Measurements from ENCODE around the gene PACRG. TPM values are rescaled to one million over a fixed set of nuclear protein-coding genes. Genes with fewer than 3 reads are reported as not detected.

Gene PACRG
- total RNA-seq, 1 donor from 2014 or later: under 0.01 TPM

DNA sequence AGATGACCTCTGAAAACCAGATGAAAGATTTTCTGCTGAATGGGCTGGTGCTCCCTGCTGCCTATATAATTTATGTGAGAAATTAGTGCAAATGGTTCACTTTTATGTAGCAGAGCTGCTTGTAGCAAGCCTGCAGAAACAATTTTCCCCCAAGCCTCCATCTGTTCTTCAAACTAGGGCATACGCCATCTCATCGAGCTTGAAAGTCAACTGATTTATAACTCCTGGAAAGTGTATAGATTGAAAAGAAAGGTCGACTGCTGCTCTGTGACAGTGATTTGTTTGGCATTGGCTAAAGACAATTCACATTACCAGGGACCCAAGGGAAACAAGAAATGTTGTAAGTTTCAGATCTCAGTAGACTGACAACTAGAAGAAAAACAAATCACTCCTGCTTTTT, 93.3 kb downstream of the PACRG start:
- H3K27me3 ChIP-seq (ENCODE audit: control insufficient read depth, insufficient read depth, low read length): no peaks in the 10 kb centered on the region
- H3K36me3 ChIP-seq (ENCODE audit: control insufficient read depth, insufficient read depth, low read length): no peaks in the 10 kb centered on the region
- DNase-seq (ENCODE audit: low read depth) (no peak), FAIRE-seq (no peak)
- H3K4me3 ChIP-seq (ENCODE audit: low read depth, low read length): no peak overlapping the region
- TF ChIP-seq, protein P1, sequence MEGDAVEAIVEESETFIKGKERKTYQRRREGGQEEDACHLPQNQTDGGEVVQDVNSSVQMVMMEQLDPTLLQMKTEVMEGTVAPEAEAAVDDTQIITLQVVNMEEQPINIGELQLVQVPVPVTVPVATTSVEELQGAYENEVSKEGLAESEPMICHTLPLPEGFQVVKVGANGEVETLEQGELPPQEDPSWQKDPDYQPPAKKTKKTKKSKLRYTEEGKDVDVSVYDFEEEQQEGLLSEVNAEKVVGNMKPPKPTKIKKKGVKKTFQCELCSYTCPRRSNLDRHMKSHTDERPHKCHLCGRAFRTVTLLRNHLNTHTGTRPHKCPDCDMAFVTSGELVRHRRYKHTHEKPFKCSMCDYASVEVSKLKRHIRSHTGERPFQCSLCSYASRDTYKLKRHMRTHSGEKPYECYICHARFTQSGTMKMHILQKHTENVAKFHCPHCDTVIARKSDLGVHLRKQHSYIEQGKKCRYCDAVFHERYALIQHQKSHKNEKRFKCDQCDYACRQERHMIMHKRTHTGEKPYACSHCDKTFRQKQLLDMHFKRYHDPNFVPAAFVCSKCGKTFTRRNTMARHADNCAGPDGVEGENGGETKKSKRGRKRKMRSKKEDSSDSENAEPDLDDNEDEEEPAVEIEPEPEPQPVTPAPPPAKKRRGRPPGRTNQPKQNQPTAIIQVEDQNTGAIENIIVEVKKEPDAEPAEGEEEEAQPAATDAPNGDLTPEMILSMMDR (IDR thresholded peaks at IDR 0.05; ENCODE audit: insufficient read depth, low read length, severe bottlenecking): no peak

DNA sequence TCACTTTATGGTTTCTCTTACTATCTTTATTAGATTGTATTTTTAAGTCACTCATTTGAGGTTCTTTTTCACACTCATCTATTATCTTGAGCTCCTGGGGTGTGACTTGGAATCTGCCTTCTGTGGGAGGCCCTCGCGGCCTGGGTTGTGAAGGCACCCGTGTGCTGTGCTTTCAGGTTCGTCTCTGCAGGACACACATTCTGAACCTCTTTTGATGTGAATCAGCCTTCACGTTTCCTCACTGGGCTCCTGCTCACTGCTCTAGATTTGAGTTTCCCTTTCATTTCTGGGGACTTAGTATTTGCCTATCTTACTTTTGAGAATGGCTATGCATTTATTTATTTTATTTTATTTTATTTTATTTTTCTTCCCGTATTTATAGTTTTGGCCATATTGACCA, 97.8 kb downstream of the PACRG start:
- no peak for DNase-seq (ENCODE audit: low read depth)
- H3K36me3 ChIP-seq (ENCODE audit: control insufficient read depth, insufficient read depth, low read length): no peaks in the 10 kb centered on the region
- no peak overlapping the region for H3K4me3 ChIP-seq (ENCODE audit: low read depth, low read length)
- H3K27me3 ChIP-seq (ENCODE audit: control insufficient read depth, insufficient read depth, low read length): no peaks in the 10 kb centered on the region
- no peak for FAIRE-seq
- TF ChIP-seq, protein P1 (IDR thresholded peaks at IDR 0.05; ENCODE audit: insufficient read depth, low read length, severe bottlenecking): no peak

DNA sequence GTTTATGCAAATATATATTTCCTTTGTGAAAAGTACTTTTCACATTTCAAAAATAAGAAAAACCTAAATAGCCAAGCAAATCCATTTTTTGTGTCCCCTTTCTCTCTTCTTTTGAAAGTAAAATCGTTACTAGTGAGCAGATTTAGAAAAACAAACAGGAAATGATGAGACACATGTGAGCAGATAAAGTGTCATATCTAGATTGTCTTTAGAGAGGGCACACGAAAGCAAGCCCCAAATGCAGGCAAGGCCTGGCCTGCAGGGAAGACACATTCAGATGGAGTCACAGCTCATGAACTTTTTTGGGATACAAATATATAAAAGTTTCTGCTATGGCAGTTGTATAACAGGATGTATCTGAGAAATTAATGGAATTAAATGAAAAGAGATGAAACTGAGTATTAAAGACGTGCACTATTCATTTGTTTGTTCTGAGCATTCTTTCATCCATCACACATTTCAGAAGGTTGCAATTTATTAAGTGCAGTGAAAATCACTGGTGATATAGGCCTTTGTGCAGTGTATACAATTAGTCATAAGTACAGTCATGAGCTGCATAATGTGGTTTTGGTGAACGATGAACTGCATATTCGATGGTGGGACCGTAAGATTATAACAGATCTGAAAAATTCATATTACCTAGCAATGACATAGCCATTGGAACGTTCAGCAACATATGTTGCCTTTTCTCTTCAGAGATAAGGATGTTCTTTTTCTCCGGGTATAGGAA, 101.4 kb downstream of the PACRG start:
- Histone ChIP-seq H3K4me3 (ENCODE audit: low read depth, low read length) (no peak overlapping the region), H3K27me3 (ENCODE audit: control insufficient read depth, insufficient read depth, low read length) (no peaks in the 10 kb centered on the region), H3K36me3 (ENCODE audit: control insufficient read depth, insufficient read depth, low read length) (no peaks in the 10 kb centered on the region)
- FAIRE-seq (no peak), DNase-seq (ENCODE audit: low read depth) (no peak)
- TF ChIP-seq, protein P1 (IDR thresholded peaks at IDR 0.05; ENCODE audit: insufficient read depth, low read length, severe bottlenecking): no peak

DNA sequence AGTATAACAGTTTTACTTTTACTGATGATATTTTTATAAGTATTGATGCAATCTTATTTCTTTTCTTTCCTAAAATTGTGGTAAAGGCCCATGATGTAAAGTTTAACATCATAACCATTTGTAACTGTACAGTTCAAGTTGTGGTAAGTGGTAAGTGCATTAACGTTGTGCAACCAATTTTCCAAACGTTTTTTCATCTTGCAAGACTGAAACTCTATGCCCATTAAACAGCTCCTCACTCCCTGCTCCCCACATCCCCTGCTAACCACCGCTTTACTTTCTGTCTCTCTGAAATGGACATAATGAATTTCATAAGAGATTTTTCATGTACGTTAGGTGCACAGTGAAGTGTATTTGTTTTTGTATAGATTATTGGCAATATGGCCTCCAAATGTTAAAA, 106.0 kb downstream of the PACRG start:
- FAIRE-seq: no peak
- no peaks in the 10 kb centered on the region for H3K36me3 ChIP-seq (ENCODE audit: control insufficient read depth, insufficient read depth, low read length)
- H3K27me3 ChIP-seq (ENCODE audit: control insufficient read depth, insufficient read depth, low read length): no peaks in the 10 kb centered on the region
- DNase-seq (ENCODE audit: low read depth): no peak
- H3K4me3 ChIP-seq (ENCODE audit: low read depth, low read length): no peak overlapping the region
- TF ChIP-seq, protein P1 (IDR thresholded peaks at IDR 0.05; ENCODE audit: insufficient read depth, low read length, severe bottlenecking): no peak

DNA sequence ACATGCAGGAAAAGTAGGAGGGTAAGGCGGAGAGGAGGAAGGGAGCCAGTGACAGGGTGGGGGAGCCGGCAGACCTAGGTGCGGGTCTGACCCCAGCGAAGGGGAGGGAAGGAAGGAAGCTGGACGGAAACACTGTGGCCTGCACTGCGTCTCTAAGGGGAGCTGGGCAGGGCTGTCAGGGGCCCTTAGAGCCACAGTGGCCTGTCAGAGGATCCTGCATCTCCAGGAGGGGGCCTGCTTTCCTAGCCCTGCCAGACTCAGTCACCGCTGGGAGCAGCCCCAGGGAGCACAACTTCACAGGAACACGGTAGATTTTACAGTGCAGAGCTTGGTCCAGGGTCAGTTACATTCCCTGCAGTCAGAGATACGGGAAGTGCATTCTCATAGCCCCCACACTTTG, 118.2 kb downstream of the PACRG start:
- Histone ChIP-seq H3K27me3 (ENCODE audit: control insufficient read depth, insufficient read depth, low read length) (no peaks in the 10 kb centered on the region), H3K36me3 (ENCODE audit: control insufficient read depth, insufficient read depth, low read length) (no peaks in the 10 kb centered on the region), H3K4me3 (ENCODE audit: low read depth, low read length) (no peak overlapping the region)
- no peak for FAIRE-seq
- no peak for DNase-seq (ENCODE audit: low read depth)
- TF ChIP-seq, protein P1 (IDR thresholded peaks at IDR 0.05; ENCODE audit: insufficient read depth, low read length, severe bottlenecking): no peak

DNA sequence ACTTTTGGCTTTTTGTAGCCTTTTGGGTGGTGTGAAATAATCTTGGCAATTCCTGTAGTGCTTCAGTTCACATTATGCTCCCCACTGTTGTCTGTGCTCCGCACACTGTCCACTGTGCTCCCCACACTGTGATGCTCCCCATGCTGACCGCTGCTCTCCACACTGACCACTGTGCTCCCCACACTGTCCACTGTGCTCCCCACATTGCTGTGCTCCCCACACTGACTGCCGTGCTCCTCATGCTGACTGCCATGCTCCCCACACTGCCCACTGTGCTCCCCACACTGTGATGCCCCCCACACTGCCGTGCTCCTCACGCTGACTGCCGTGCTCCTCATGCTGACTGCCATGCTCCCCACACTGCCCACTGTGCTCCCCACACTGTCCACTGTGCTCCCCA, 118.9 kb downstream of the PACRG start:
- Histone ChIP-seq H3K27me3 (ENCODE audit: control insufficient read depth, insufficient read depth, low read length) (no peaks in the 10 kb centered on the region), H3K36me3 (ENCODE audit: control insufficient read depth, insufficient read depth, low read length) (no peaks in the 10 kb centered on the region), H3K4me3 (ENCODE audit: low read depth, low read length) (no peak overlapping the region)
- TF ChIP-seq, protein P1 (IDR thresholded peaks at IDR 0.05; ENCODE audit: insufficient read depth, low read length, severe bottlenecking): no peak
- no peak for DNase-seq (ENCODE audit: low read depth)
- FAIRE-seq: no peak
